Endodermal cell (in vitro differentiated cells): ENCODE results near the gene PNPLA6. TPM values are rescaled to one million over a fixed set of nuclear protein-coding genes. Genes with fewer than 3 reads are reported as not detected.

Experiments
- DNase-seq: peaks from one replicate; pipeline ENCODE4 v3.0.0-alpha.2; 2017
- H3K27ac ChIP-seq: 2 replicates; pipeline ENCODE4 v1.5.1; 2013; ENCODE audit warnings: mild to moderate bottlenecking, low read depth, low read length, moderate library complexity
- H3K27me3 ChIP-seq: 2 replicates; pipeline ENCODE4 v1.6.1; 2013; ENCODE audit warnings: mild to moderate bottlenecking, low read length, moderate library complexity; ENCODE audit not compliant: insufficient read depth, control insufficient read depth, poor library complexity, severe bottlenecking
- H3K36me3 ChIP-seq: 2 replicates; pipeline ENCODE4 v1.7.0; 2013; ENCODE audit warnings: mild to moderate bottlenecking, low read length, moderate library complexity; ENCODE audit not compliant: control insufficient read depth, insufficient read depth
- H3K4me1 ChIP-seq: one replicate; pipeline ENCODE4 v1.7.0; 2013; ENCODE audit warnings: low read length; ENCODE audit not compliant: control insufficient read depth, insufficient read depth
- H3K4me3 ChIP-seq: 2 replicates; pipeline ENCODE4 v1.5.1; 2013; ENCODE audit warnings: mild to moderate bottlenecking, low read length, moderate library complexity
- H3K9ac ChIP-seq: 2 replicates; pipeline ENCODE4 v1.6.1; 2013; ENCODE audit warnings: mild to moderate bottlenecking, low read length, moderate library complexity; ENCODE audit not compliant: poor library complexity, severe bottlenecking; ENCODE audit errors: extremely low read depth
- H3K9me3 ChIP-seq: 2 replicates; pipeline ENCODE4 v1.6.1; 2013; ENCODE audit warnings: mild to moderate bottlenecking, low read length, moderate library complexity; ENCODE audit not compliant: control insufficient read depth
- H3K27ac Mint-ChIP-seq: 2 replicates; pipeline ENCODE4 v1.8.0; 2020; ENCODE audit warnings: mixed read lengths
- H3K27me3 Mint-ChIP-seq: 2 replicates; pipeline ENCODE4 v1.8.0; 2021; ENCODE audit warnings: mild to moderate bottlenecking, mixed read lengths; ENCODE audit not compliant: insufficient read depth
- H3K36me3 Mint-ChIP-seq: 2 replicates; pipeline ENCODE4 v1.8.0; 2020; ENCODE audit warnings: low read depth, mixed read lengths
- H3K4me1 Mint-ChIP-seq: 2 replicates; pipeline ENCODE4 v1.8.0; 2020; ENCODE audit warnings: mixed read lengths
- H3K4me3 Mint-ChIP-seq: 2 replicates; pipeline ENCODE4 v1.8.0; 2020; ENCODE audit warnings: mild to moderate bottlenecking, moderate library complexity, mixed read lengths
- H3K9me3 Mint-ChIP-seq: 2 replicates; pipeline ENCODE4 v1.8.0; 2020; ENCODE audit warnings: mild to moderate bottlenecking, mixed read lengths
- WGBS, 2 experiments: methylation state at CpG; one replicate each; pipeline versions ENCODE4 v1.1.5 to v1.1.7; 2013; ENCODE audit warnings: missing lambda C conversion rate in 2 of 2, mixed read lengths in 1 of 2; ENCODE audit not compliant: insufficient coverage in 1 of 2, insufficient read length in 1 of 2; 5-methylcytosine and 5-hydroxymethylcytosine counted together
- total RNA-seq, 2 donors: library from RNA; stranded (reverse); fragmentation: NEBNext Ultra II Directional in 1 of 2; extraction: Animal tissue kit (Norgen Biotek cat#: 25700) in 1 of 2; gene quantifications; 2 replicates in 1 of 2; 3 replicates in 1 of 2; pipeline ENCODE4 v1.2.1, GENCODE V29; 2021
- TF ChIP-seq, protein P1 (sequence below): fragments of 200-600 bp; sonication (generic); conservative IDR thresholded peaks from 2 replicates; pipeline ENCODE4 v1.5.0; 2021; ENCODE audit warnings: antibody characterized with exemption, mild to moderate bottlenecking

Gene PNPLA6
- total RNA-seq, 2 donors from 2014 or later: 86.1 to 124 TPM

DNA sequence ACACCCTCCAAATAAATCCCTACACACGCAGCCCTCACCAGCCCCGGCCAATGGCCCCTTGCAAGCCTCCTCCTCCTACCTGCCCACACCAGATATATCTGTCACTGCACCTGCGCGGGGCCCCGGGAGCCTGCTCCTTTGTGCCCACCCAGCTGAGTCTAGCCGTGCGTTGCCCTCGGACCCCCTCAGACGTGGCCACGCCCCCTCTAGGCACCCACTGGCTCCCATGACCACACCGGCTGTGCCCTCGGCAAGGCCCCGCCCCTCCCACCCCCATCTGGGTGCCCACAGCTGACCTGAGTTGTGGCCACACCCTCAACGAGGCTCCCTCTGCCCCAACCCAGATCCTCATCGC lies 6.3 kb upstream of the PNPLA6 start:
- Mint-ChIP-seq H3K9me3 (no peaks in the 10 kb centered on the region), H3K27me3 (no peaks in the 10 kb centered on the region), H3K27ac (no peak overlapping the region), H3K4me1 (no peaks in the 10 kb centered on the region), H3K36me3 (peaks cover 28% of the 10 kb centered on the region), H3K4me3 (no peak overlapping the region)
- Histone ChIP-seq H3K4me3 (no peak overlapping the region), H3K27me3 (no peaks in the 10 kb centered on the region), H3K9me3 (no peaks in the 10 kb centered on the region), H3K27ac (no peak overlapping the region), H3K9ac (no peak overlapping the region), H3K36me3 (peaks cover 4% of the 10 kb centered on the region), H3K4me1 (no peaks in the 10 kb centered on the region)
- peak; percentile 33 for DNase-seq
- TF ChIP-seq, protein P1, sequence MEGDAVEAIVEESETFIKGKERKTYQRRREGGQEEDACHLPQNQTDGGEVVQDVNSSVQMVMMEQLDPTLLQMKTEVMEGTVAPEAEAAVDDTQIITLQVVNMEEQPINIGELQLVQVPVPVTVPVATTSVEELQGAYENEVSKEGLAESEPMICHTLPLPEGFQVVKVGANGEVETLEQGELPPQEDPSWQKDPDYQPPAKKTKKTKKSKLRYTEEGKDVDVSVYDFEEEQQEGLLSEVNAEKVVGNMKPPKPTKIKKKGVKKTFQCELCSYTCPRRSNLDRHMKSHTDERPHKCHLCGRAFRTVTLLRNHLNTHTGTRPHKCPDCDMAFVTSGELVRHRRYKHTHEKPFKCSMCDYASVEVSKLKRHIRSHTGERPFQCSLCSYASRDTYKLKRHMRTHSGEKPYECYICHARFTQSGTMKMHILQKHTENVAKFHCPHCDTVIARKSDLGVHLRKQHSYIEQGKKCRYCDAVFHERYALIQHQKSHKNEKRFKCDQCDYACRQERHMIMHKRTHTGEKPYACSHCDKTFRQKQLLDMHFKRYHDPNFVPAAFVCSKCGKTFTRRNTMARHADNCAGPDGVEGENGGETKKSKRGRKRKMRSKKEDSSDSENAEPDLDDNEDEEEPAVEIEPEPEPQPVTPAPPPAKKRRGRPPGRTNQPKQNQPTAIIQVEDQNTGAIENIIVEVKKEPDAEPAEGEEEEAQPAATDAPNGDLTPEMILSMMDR: no peak
- 86 to 89% methylated on average over 5 to 15 of the region's 15 CpGs for WGBS, 2 experiments

DNA sequence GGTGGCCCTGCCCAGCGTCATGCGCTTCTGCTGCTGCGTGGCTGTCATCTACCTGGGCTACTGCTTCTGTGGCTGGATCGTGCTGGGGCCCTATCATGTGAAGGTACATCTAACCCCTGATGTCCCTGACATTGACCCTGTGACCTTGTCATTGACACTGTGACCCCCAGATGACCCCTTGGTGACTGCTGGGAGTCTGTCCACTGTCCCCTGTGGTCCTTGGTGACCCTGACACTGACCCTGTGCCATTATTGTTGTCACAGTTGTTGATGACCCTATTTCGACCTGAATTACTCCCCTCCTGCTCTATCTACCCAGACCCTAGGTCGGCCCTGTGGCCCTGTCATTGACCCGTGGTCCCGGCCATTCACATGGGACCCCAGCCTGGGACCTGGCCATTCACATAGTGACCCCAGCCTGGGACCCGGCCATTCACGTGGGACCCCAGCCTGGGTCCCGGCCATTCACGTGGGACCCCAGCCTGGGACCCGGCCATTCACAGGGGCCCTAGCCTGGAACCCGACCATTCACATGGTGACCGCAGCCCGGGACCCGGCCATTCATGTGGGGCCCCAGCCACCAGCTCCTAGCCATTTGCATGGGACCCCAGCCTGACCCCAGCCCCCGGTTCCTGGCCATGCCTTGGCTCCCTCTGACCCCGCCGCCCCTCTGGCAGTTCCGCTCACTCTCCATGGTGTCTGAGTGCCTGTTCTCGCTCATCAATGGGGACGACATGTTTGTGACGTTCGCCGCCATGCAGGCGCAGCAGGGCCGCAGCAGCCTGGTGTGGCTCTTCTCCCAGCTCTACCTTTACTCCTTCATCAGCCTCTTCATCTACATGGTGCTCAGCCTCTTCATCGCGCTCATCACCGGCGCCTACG lies 5.7 kb upstream of the PNPLA6 start:
- H3K36me3 Mint-ChIP-seq: peaks cover 28% of the 10 kb centered on the region

DNA sequence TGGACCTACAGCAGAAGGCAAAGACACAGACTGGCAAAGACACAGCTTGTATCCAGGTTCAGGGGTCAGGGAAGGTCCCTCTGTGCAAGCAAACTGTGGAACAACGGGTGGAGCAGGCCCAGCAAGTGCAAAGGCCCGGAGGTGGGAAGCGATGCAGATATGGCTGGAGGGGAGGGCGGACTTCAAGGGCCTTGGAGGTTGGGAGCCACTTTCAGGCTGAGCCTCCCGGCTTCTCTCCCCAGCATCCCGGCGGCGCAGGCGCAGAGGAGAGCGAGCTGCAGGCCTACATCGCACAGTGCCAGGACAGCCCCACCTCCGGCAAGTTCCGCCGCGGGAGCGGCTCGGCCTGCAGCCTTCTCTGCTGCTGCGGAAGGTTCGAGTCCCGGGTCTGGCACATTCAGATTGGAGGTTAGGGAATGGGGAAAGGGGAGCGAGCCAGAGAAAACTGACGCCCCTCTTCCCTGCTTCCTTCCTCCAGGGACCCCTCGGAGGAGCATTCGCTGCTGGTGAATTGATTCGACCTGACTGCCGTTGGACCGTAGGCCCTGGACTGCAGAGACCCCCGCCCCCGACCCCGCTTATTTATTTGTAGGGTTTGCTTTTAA lies 2.1 kb upstream of the PNPLA6 start:
- Mint-ChIP-seq H3K4me1 (peaks cover 4% of the 10 kb centered on the region), H3K4me3 (peak overlapping the region; percentile 86), H3K36me3 (peaks cover 27% of the 10 kb centered on the region), H3K9me3 (no peaks in the 10 kb centered on the region), H3K27ac (peak overlapping the region; percentile 87), H3K27me3 (no peaks in the 10 kb centered on the region)
- H3K27ac ChIP-seq: no peak overlapping the region
- H3K4me1 ChIP-seq: no peaks in the 10 kb centered on the region
- TF ChIP-seq, protein P1: no peak
- no peaks in the 10 kb centered on the region for H3K36me3 ChIP-seq
- 67 to 91% methylated on average over 13 to 30 of the region's 30 CpGs for WGBS, 2 experiments
- peak overlapping the region; percentile 95 for H3K4me3 ChIP-seq
- peak overlapping the region; percentile 90 for H3K9ac ChIP-seq
- H3K9me3 ChIP-seq: no peaks in the 10 kb centered on the region
- peak; percentile 74 for DNase-seq
- H3K27me3 ChIP-seq: no peaks in the 10 kb centered on the region

More for the DNA sequence above, 5.7 kb upstream of the PNPLA6 start:
- H3K9me3 ChIP-seq: no peaks in the 10 kb centered on the region
- no peaks in the 10 kb centered on the region for H3K27me3 ChIP-seq
- Mint-ChIP-seq H3K4me1 (no peaks in the 10 kb centered on the region), H3K4me3 (no peak overlapping the region), H3K9me3 (no peaks in the 10 kb centered on the region), H3K27me3 (no peaks in the 10 kb centered on the region), H3K27ac (no peak overlapping the region)
- H3K9ac ChIP-seq: no peak overlapping the region
- TF ChIP-seq, protein P1: no peak
- H3K27ac ChIP-seq: no peak overlapping the region
- no peak overlapping the region for H3K4me3 ChIP-seq
- WGBS, 2 experiments: 91 to 93% methylated on average over 27 to 33 of the region's 33 CpGs
- peaks cover 4% of the 10 kb centered on the region for H3K36me3 ChIP-seq
- no peak for DNase-seq
- H3K4me1 ChIP-seq: no peaks in the 10 kb centered on the region
